Endothelial cell of umbilical vein (primary cell): ENCODE data around the gene SLC35A5.

Source experiments
- EZH2 ChIP-seq: IDR thresholded peaks from 2 replicates; pipeline ENCODE4 v1.6.1; 2012; ENCODE audit warnings: borderline replicate concordance, low read depth, mild to moderate bottlenecking, moderate library complexity, low read length, inconsistent platforms; ENCODE audit not compliant: severe bottlenecking
- POLR2A ChIP-seq: IDR thresholded peaks from 2 replicates; pipeline ENCODE4 v1.6.1; 2012; ENCODE audit warnings: low read depth, mild to moderate bottlenecking, control low read depth, low read length
- TF ChIP-seq, protein P1 (sequence below), 2 donors: IDR thresholded peaks; 1 replicate in 1 of 2; 2 replicates in 1 of 2; pipeline ENCODE4 v1.5.1; 2011; ENCODE audit warnings: low read length in 2 of 2, mild to moderate bottlenecking in 2 of 2, moderate library complexity in 2 of 2, control low read depth in 1 of 2, inconsistent platforms in 1 of 2, low read depth in 1 of 2; ENCODE audit not compliant: insufficient read depth in 1 of 2; ENCODE audit errors: extremely low read depth in 1 of 2

DNA sequence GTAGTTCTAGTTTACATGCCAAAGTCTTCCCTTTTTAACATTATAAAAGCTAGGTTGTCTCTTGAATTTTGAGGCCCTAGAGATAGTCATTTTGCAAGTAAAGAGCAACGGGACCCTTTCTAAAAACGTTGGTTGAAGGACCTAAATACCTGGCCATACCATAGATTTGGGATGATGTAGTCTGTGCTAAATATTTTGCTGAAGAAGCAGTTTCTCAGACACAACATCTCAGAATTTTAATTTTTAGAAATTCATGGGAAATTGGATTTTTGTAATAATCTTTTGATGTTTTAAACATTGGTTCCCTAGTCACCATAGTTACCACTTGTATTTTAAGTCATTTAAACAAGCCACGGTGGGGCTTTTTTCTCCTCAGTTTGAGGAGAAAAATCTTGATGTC is 21.3 kb downstream of the SLC35A5 start:
- TF ChIP-seq, protein P1, sequence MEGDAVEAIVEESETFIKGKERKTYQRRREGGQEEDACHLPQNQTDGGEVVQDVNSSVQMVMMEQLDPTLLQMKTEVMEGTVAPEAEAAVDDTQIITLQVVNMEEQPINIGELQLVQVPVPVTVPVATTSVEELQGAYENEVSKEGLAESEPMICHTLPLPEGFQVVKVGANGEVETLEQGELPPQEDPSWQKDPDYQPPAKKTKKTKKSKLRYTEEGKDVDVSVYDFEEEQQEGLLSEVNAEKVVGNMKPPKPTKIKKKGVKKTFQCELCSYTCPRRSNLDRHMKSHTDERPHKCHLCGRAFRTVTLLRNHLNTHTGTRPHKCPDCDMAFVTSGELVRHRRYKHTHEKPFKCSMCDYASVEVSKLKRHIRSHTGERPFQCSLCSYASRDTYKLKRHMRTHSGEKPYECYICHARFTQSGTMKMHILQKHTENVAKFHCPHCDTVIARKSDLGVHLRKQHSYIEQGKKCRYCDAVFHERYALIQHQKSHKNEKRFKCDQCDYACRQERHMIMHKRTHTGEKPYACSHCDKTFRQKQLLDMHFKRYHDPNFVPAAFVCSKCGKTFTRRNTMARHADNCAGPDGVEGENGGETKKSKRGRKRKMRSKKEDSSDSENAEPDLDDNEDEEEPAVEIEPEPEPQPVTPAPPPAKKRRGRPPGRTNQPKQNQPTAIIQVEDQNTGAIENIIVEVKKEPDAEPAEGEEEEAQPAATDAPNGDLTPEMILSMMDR (IDR thresholded peaks at IDR 0.05; ENCODE audit: extremely low read depth in 1 of 2, insufficient read depth in 1 of 2, low read depth in 1 of 2, low read length in 2 of 2), result no peak
- TF ChIP-seq POLR2A, result no peak
- no peak for TF ChIP-seq EZH2
